CD4-positive, alpha-beta T cell (primary cell): Measurements from ENCODE around the gene SLC7A6. TPM values are rescaled to one million over a fixed set of nuclear protein-coding genes. Genes with fewer than 3 reads are reported as not detected.

Source experiments
- ATAC-seq: fragments of 200-7000 bp; cut with Tn5 transposase; one replicate; pipeline ENCODE4 v1.10.0; 2022; ENCODE audit warnings: mild to moderate bottlenecking; ENCODE audit not compliant: poor library complexity
- CTCF ChIA-PET: fragments of 350-600 bp; sonication (Branson Sonifier 250); formaldehyde crosslinking; loops from one replicate; lab custom pipeline; 2021; ENCODE audit warnings: antibody characterized with exemption, inconsistent platforms; lab: Charles Lee
- POLR2A ChIA-PET: fragments of 350-600 bp; sonication (Branson Sonifier 250); formaldehyde crosslinking; loops from one replicate; lab custom pipeline; 2021; ENCODE audit warnings: antibody characterized with exemption, inconsistent platforms; lab: Charles Lee
- DNase-seq, 14 experiments: peaks; one replicate each; pipeline ENCODE4 v3.0.0-alpha.2; 2013 to 2020; ENCODE audit warnings: mixed read lengths in 2 of 14
- H3K27ac ChIP-seq, 2 donors: one replicate each; pipeline versions ENCODE4 v1.5.1 to v1.7.0; 2013; ENCODE audit warnings: low read length in 2 of 2, low read depth in 1 of 2, mild to moderate bottlenecking in 1 of 2
- H3K27me3 ChIP-seq, 2 experiments: 1 replicate in 1 of 2; 2 replicates in 1 of 2; pipeline versions ENCODE4 v1.6.1 to v1.7.0; 2013; ENCODE audit warnings: low read length in 2 of 2, control low read depth in 1 of 2, mild to moderate bottlenecking in 1 of 2, moderate library complexity in 1 of 2; ENCODE audit not compliant: insufficient read depth in 2 of 2, control insufficient read depth in 1 of 2
- H3K36me3 ChIP-seq: one replicate; pipeline ENCODE4 v1.6.1; 2013; ENCODE audit warnings: low read length, control low read depth; ENCODE audit not compliant: insufficient read depth
- H3K4me1 ChIP-seq: one replicate; pipeline ENCODE4 v1.6.1; 2013; ENCODE audit warnings: low read length, control low read depth; ENCODE audit not compliant: insufficient read depth
- H3K4me3 ChIP-seq: one replicate; pipeline ENCODE4 v1.5.1; 2013; ENCODE audit warnings: mild to moderate bottlenecking, low read length, moderate library complexity
- H3K9me3 ChIP-seq, 2 experiments: 1 replicate in 1 of 2; 2 replicates in 1 of 2; pipeline versions ENCODE4 v1.6.1 to v1.7.0; 2013; ENCODE audit warnings: low read length in 2 of 2, mild to moderate bottlenecking in 2 of 2, control low read depth in 1 of 2, moderate library complexity in 1 of 2; ENCODE audit not compliant: control insufficient read depth in 1 of 2, insufficient read depth in 1 of 2
- H3K27ac Mint-ChIP-seq: one replicate; pipeline ENCODE4 v1.8.0; 2020; ENCODE audit warnings: mixed read lengths
- H3K27me3 Mint-ChIP-seq: one replicate; pipeline ENCODE4 v1.8.0; 2021; ENCODE audit warnings: mixed read lengths
- H3K36me3 Mint-ChIP-seq: one replicate; pipeline ENCODE4 v1.8.0; 2021; ENCODE audit warnings: low read depth, mixed read lengths
- H3K4me1 Mint-ChIP-seq: one replicate; pipeline ENCODE4 v1.8.0; 2021; ENCODE audit warnings: low read depth, mixed read lengths
- H3K4me3 Mint-ChIP-seq: one replicate; pipeline ENCODE4 v1.8.0; 2020; ENCODE audit warnings: mild to moderate bottlenecking, mixed read lengths
- H3K9me3 Mint-ChIP-seq: one replicate; pipeline ENCODE4 v1.8.0; 2020; ENCODE audit warnings: mixed read lengths
- CTCF ChIP-seq: fragments of 200-600 bp; IDR thresholded peaks from one replicate; pipeline ENCODE4 v1.8.0; 2022; ENCODE audit warnings: antibody characterized with exemption, mild to moderate bottlenecking
- intact Hi-C, 2 experiments: fragments of 100-400 bp; cut with DNase I in 1 of 2; cut with micrococcal nuclease in 1 of 2; formaldehyde crosslinking; loops; one replicate each; pipeline versions ENCODE4 v1.15.1 to v1.9.0; 2023 to 2025; cut with DNase I, micrococcal nuclease
- total RNA-seq, 174 experiments: library from RNA in 2 of 174; stranded (reverse) in 2 of 174; gene quantifications; one replicate each; pipeline ENCODE4 v1.2.3 and lab custom pipeline; 2021 to 2026

SLC7A6 gene
- total RNA-seq, 2 experiments from 2014 or later = 187 to 197 TPM

- Histone ChIP-seq H3K4me3 (no peak overlapping the region), H3K27me3 (no peaks in the 10 kb centered on the region), H3K9me3 (no peaks in the 10 kb centered on the region), H3K27ac (peak overlapping the region; percentile 47 to 61), H3K4me1 (peaks cover 23% of the 10 kb centered on the region), H3K36me3 (peaks cover 64% of the 10 kb centered on the region)
- ChIA-PET POLR2A (interaction anchor here (0.6 to 1.5 kb wide), 8 partner anchors 9 to 143 kb away, joined by 3 to 5 read pairs (median 4); partner anchors contain the start of gene NFATC3), CTCF (interaction anchor here (0.6 to 2.9 kb wide), 7 partner anchors 11 to 1599 kb away, joined by 3 to 20 read pairs (median 5); no protein-coding TSS in a partner anchor)
- no peaks in the 10 kb centered on the region for H3K9me3 Mint-ChIP-seq
- no peaks in the 10 kb centered on the region for H3K27me3 Mint-ChIP-seq
- no peak for ATAC-seq
- peak in 1 of 14 experiments; percentile 28 for DNase-seq
- intact Hi-C loops = loop anchor here (2.0 to 5.0 kb wide), 4 partner anchors 51 to 706 kb away; partner anchors contain the start of gene NRN1L (in 1 of the 2)
- H3K4me1 Mint-ChIP-seq = peaks cover 39% of the 10 kb centered on the region
- peaks cover 23% of the 10 kb centered on the region for H3K36me3 Mint-ChIP-seq
- H3K4me3 Mint-ChIP-seq = peak overlapping the region; percentile 20
- no peak for TF ChIP-seq CTCF
- H3K27ac Mint-ChIP-seq = peak overlapping the region; percentile 47
Observed at GRCh38 chr16:68227850-68228553, 36.3 kb upstream of the SLC7A6 start.

- H3K4me1 Mint-ChIP-seq = peaks cover 39% of the 10 kb centered on the region
- H3K27ac Mint-ChIP-seq = peak overlapping the region; percentile 47
- H3K4me3 Mint-ChIP-seq = no peak overlapping the region
- Histone ChIP-seq H3K4me3 (no peak overlapping the region), H3K27me3 (no peaks in the 10 kb centered on the region), H3K9me3 (no peaks in the 10 kb centered on the region), H3K27ac (peak overlapping the region in 1 of 2 donors; percentile 61), H3K4me1 (peaks cover 23% of the 10 kb centered on the region), H3K36me3 (peaks cover 61% of the 10 kb centered on the region)
- no peaks in the 10 kb centered on the region for H3K27me3 Mint-ChIP-seq
- ChIA-PET POLR2A (interaction anchor here (1.0 to 1.5 kb wide), 4 partner anchors 9 to 133 kb away, joined by 3 to 5 read pairs (median 4); no protein-coding TSS in a partner anchor), CTCF (interaction anchor here (0.6 to 2.9 kb wide), 6 partner anchors 12 to 412 kb away, joined by 3 to 20 read pairs (median 6); no protein-coding TSS in a partner anchor)
- DNase-seq (peak in 1 of 14 experiments; percentile 10), ATAC-seq (no peak)
- no peak for TF ChIP-seq CTCF
- intact Hi-C loops = loop anchor here (1.0 to 5.0 kb wide), 8 partner anchors 51 to 706 kb away; partner anchors contain the start of gene NRN1L (in 1 of the 2)
- peaks cover 21% of the 10 kb centered on the region for H3K36me3 Mint-ChIP-seq
- no peaks in the 10 kb centered on the region for H3K9me3 Mint-ChIP-seq
Observed at GRCh38 chr16:68228652-68229051, 35.7 kb upstream of the SLC7A6 start.

- DNase-seq (peak in 11 of 14 experiments; percentile 28 to 72 (median 46)), ATAC-seq (peak; percentile 61)
- Histone ChIP-seq H3K4me1 (peaks cover 23% of the 10 kb centered on the region), H3K36me3 (peaks cover 59% of the 10 kb centered on the region), H3K4me3 (no peak overlapping the region), H3K27me3 (no peaks in the 10 kb centered on the region), H3K9me3 (no peaks in the 10 kb centered on the region), H3K27ac (no peak overlapping the region)
- peak; percentile 95 for TF ChIP-seq CTCF
- ChIA-PET CTCF (interaction anchor here (0.6 to 2.8 kb wide), 7 partner anchors 29 to 708 kb away, joined by 3 to 12 read pairs (median 3); no protein-coding TSS in a partner anchor), POLR2A (no interaction called here)
- no peak overlapping the region for H3K4me3 Mint-ChIP-seq
- intact Hi-C loops = loop anchor here (1.0 to 10.0 kb wide), 11 partner anchors 52 to 955 kb away; partner anchors contain the start of genes NRN1L (in 1 of the 2) and SNTB2 (in 1 of the 2)
- peaks cover 21% of the 10 kb centered on the region for H3K36me3 Mint-ChIP-seq
- peak overlapping the region; percentile 67 for H3K27ac Mint-ChIP-seq
- no peaks in the 10 kb centered on the region for H3K9me3 Mint-ChIP-seq
- H3K27me3 Mint-ChIP-seq = no peaks in the 10 kb centered on the region
- H3K4me1 Mint-ChIP-seq = peaks cover 40% of the 10 kb centered on the region
Observed at GRCh38 chr16:68229431-68230175, 34.7 kb upstream of the SLC7A6 start.
